Testis (tissue), 2 donors: ENCODE measurements around the gene INF2.

Source experiments
- CTCF ChIP-seq, 3 experiments: fragments of 450-650 bp in 2 of 3; fragments of 200-600 bp in 1 of 3; sonication (generic) in 1 of 3; IDR thresholded peaks; one replicate each; pipeline ENCODE4 v1.5.1; 2016 to 2019; ENCODE audit warnings: antibody characterized with exemption in 3 of 3, mild to moderate bottlenecking in 2 of 3, moderate library complexity in 1 of 3
- POLR2A ChIP-seq: fragments of 450-650 bp; IDR thresholded peaks from one replicate; pipeline ENCODE4 v1.6.1; 2017; ENCODE audit warnings: antibody characterized with exemption, mild to moderate bottlenecking, moderate library complexity

GRCh38 chr14:104680806-104681688, 8.4 kb upstream of the INF2 start:
- TF ChIP-seq POLR2A, result no peak
- no peak for TF ChIP-seq CTCF (IDR thresholded peaks at IDR 0.05)
